Epithelial cell of alveolus of lung (primary cell): ENCODE data around the gene SNRNP25. TPM values are rescaled to one million over a fixed set of nuclear protein-coding genes. Genes with fewer than 3 reads are reported as not detected.

ENCODE experiments used
- total RNA-seq: library from RNA; depleted of rRNA; stranded (reverse); fragments of >200 nt; gene quantifications from 2 replicates; pipeline ENCODE4 v1.2.1, GENCODE V29; 2015

The SNRNP25 gene
- total RNA-seq, result 17.5 and 25.5 TPM in 2 replicates

DNA sequence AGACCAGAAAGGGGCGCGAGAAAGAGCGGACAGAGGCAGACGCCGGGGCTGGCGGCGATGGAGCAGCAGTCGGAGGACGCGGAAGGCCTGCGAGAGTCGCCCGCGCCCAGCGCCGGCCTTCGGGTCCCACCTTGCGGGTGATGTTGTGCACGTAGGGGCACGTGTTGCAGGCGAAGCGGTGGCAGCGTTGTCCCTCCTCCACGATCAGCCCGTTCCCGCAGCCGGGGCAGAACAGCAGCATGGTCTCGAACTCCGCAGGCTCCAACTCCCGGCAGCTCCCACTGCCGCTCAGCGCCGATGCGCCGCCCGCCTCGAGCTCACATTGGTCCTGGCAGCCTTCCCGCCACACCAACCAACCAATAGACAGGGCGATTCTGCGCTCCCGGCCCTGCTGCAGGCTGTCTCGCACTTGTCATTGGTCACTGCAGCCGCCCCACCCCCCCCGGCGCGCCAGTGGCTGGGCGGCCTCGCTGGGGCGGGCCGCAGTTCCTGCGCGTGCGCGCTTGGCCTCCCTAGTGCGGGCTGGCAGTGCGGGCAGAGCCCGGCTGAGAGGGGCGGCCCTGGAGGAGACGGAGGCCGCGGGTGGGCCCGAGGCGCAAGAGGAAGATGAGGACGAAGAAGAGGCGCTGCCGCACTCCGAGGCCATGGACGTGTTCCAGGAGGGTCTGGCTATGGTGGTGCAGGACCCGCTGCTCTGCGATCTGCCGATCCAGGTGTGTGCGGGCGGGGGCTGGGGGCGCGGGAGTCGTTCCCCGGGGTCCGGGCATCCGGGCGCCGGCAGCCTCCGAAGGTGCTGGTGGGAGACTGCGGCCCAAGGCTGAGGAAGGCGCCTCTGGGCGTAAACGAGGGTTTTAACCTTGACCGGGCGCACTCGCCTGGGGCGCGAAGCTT, at the start of gene SNRNP25, which contains the start of gene POLR3K:
Gene SNRNP25 (plus strand): TSS at position 483 of the 891 bp plus-strand sequence. CDS start 189 bp downstream, at position 672.
Gene POLR3K (minus strand): TSS at position 263 of the 891 bp plus-strand sequence. CDS start 22 bp downstream, at position 241.

GRCh38 chr16:72561-73548, 19.2 kb downstream of the SNRNP25 start, which contains the start of gene RHBDF1:
Gene RHBDF1 (minus strand): TSS chr16:72631. CDS start chr16:65015, 7,616 bp downstream.

DNA sequence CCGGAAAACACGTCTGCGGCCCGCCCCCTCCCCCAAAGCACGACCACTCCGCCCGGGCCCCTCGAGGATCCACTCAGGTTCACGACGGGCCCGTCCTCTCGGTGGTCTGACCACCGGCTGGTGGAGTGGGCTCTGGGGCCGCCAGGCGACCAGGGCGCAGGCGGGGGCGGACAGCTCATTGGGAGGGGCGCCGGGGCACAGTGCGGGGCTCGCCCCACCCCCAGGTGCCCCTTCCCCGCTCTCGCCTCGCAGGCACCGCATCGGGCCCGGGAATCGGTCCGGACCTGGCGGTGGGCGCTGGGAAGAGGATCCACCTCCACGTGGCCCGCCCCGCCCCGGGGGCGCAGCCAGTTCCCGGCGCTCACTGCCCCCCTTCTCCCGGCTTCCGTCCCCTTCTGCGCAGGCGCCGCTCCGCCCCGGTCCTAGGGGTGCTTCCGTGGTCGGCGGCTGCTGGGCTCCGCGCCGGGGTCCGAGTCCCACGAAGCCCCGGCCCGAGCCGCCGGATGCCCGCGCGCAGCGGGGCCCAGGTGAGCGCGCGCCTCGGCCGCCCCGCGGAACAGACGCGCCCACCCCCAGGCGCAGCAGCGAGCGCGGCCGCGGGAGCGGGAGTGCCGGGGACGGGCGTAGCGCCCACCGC, 24.3 kb downstream of the SNRNP25 start, which contains the start of gene MPG:
Gene MPG (plus strand): TSS at position 419 of the 637 bp plus-strand sequence. CDS start 85 bp downstream, at position 504.

Other genes with a start within 250 kb of the SNRNP25 start
- gene POLR3K, start 220 bp upstream of the SNRNP25 start, total RNA-seq, result 2.9 and 5.2 TPM in 2 replicates
- 28.1 and 42.7 TPM in 2 replicates for gene RHBDF1, start 18.8 kb downstream of the SNRNP25 start, total RNA-seq
- gene MPG, start 24.4 kb downstream of the SNRNP25 start, total RNA-seq, result 162 and 283 TPM in 2 replicates
- 17.1 and 26.9 TPM in 2 replicates for gene NPRL3, start 84.8 kb downstream of the SNRNP25 start, total RNA-seq
- not detected in 2 replicates for gene HBZ, start 98.8 kb downstream of the SNRNP25 start, total RNA-seq
- not detected in 2 replicates for gene HBM, start 112.2 kb downstream of the SNRNP25 start, total RNA-seq
- gene HBA2, start 119.0 kb downstream of the SNRNP25 start, total RNA-seq, result 0.91 TPM in 1 of 2 replicates, not detected in the other
- not detected in 2 replicates for gene HBA1, start 122.9 kb downstream of the SNRNP25 start, total RNA-seq
- 2.8 TPM in 1 of 2 replicates, not detected in the other for gene HBQ1, start 126.6 kb downstream of the SNRNP25 start, total RNA-seq
- gene LUC7L, start 175.6 kb downstream of the SNRNP25 start, total RNA-seq, result 24.6 and 84.8 TPM in 2 replicates
- gene FAM234A, start 181.0 kb downstream of the SNRNP25 start, total RNA-seq, result 120 and 127 TPM in 2 replicates
- gene RGS11, start 222.1 kb downstream of the SNRNP25 start, total RNA-seq, result 0.13 and 0.88 TPM in 2 replicates
- 0.39 and 0.72 TPM in 2 replicates for gene ARHGDIG, start 226.8 kb downstream of the SNRNP25 start, total RNA-seq
- 0.72 TPM in 1 of 2 replicates, not detected in the other for gene PDIA2, start 229.3 kb downstream of the SNRNP25 start, total RNA-seq